Measurements from ENCODE around the gene CRTC1. TPM values are rescaled to one million over a fixed set of nuclear protein-coding genes. Genes with fewer than 3 reads are reported as not detected.

The CRTC1 gene
- total and polyA plus RNA-seq, 5 donors: 9.2 to 15.1 (median 12.9) TPM

DNA sequence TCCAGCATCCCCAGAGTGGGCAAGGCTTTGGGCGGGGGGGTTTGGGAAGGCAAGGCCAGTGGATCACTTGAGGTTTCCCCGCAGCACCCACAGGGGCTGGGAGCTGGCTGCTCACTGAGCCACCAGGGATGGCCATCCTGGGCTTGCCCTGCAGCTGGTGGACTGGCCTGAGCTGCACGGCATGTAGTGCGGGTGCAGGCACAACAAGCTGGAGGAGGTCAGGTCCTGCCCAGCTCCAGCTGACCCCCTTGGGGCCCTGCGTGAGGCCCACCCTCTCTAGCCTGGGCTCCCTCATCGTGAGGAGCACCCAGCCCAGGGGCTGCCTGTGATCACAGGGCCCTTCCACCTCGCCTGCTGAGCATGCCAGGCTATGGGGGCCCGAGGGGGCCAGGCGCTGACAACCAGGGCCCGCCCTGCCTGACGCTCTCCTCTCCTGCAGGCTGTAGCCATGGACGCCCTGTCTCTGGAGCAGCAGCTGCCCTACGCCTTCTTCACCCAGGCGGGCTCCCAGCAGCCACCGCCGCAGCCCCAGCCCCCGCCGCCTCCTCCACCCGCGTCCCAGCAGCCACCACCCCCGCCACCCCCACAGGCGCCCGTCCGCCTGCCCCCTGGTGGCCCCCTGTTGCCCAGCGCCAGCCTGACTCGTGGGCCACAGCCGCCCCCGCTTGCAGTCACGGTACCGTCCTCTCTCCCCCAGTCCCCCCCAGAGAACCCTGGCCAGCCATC is 84.7 kb downstream of the CRTC1 start:
- Histone ChIP-seq H3K27ac (ENCODE audit: low read length) (no peak overlapping the region), H3K9me3 (ENCODE audit: control insufficient read depth, low read length) (no peaks in the 10 kb centered on the region), H3K27me3 (ENCODE audit: control insufficient read depth, insufficient read depth) (no peaks in the 10 kb centered on the region), H3K4me3 (ENCODE audit: low read length) (no peak overlapping the region), H3K4me1 (ENCODE audit: control insufficient read depth, insufficient read depth, low read length) (no peaks in the 10 kb centered on the region)
- intact Hi-C loops (cut with DNase I): no loop called here
- ATAC-seq (peak; percentile 10 to 16), DNase-seq (peak; percentile 24 to 78 (median 59))
- WGBS: 61% methylated on average over 30 of the region's 30 CpGs

DNA sequence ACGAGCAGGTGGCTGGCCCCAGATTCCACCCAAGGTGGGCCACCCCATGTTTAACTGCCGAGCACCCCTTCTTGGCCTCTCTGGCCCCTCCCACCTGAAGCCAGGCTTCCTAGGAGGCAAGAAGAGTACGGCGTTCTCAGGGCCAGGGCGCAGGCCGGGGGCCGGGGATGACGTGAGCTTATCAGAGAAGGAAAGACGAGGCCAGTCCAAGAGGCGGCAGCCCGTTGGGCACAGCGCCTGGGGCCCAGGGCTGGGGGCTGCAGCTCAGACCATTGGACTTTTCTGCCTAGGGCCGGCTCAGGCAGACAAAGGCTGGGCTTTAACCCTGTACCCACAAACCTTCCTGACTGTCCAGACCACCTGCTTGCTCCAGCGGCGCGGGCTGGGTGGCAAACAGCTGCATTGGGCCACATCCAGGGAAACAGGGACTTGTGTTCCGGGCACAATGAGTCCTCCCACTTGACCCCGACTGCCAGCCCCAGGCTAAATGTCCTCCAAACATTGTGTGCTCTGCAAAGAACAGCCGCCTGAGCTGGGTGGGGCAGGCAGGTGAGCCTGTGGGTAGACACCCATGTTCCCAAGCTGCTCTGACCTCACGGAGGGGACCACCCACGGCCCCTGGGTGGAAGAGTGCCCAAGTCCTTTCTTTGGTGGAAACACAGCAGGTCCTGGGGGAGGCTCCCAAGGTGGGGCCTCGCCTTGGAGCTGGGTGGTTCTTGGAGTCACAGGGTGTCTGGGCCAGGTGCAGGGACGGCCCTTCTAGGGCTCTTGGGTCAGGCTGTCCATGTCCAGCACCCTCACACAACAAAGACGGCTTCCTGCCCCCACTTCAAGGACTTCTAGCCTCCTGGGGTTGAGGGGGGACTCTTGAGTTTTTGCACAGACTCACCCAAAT is 85.8 kb downstream of the CRTC1 start:
- 77% methylated on average over 24 of the region's 24 CpGs for WGBS
- no peaks in the 10 kb centered on the region for H3K4me1 ChIP-seq (ENCODE audit: control insufficient read depth, insufficient read depth, low read length)
- H3K27ac ChIP-seq (ENCODE audit: low read length): no peak overlapping the region
- intact Hi-C loops (cut with DNase I): no loop called here
- H3K27me3 ChIP-seq (ENCODE audit: control insufficient read depth, insufficient read depth): no peaks in the 10 kb centered on the region
- no peaks in the 10 kb centered on the region for H3K9me3 ChIP-seq (ENCODE audit: control insufficient read depth, low read length)
- ATAC-seq (peak; percentile 4 to 31), DNase-seq (peak; percentile 19 to 65 (median 60))
- H3K4me3 ChIP-seq (ENCODE audit: low read length): no peak overlapping the region

DNA sequence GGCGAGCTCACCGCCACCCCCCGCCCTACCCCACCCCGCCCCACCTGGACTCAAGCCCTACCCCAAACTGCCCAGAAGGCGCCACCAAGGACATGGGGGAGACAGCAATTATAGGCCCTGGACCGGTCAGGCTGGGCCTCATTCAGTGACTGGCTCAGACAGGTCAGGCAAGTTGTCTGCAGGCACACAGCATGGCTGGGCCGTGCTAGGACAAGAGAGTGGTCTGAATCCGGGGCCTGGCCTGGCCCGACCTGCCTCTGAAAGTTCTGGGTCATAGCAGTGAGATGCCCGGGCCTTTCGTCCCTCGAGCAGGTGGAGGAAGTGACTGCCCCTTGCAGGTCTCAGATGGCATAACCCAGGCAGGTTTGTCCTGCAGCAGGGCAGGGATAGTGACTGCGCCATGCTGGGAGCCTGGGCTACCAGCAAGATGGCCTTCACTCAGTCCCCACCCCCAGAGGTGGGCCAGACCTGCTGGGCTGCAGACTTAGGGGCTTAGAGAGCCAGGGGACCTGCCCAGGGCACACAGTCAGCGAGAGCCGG is 86.6 kb downstream of the CRTC1 start:
- DNase-seq (peak in 1 of 3 donors; percentile 33), ATAC-seq (no peak)
- Histone ChIP-seq H3K4me1 (ENCODE audit: control insufficient read depth, insufficient read depth, low read length) (no peaks in the 10 kb centered on the region), H3K9me3 (ENCODE audit: control insufficient read depth, low read length) (no peaks in the 10 kb centered on the region), H3K27ac (ENCODE audit: low read length) (no peak overlapping the region), H3K4me3 (ENCODE audit: low read length) (no peak overlapping the region), H3K27me3 (ENCODE audit: control insufficient read depth, insufficient read depth) (no peaks in the 10 kb centered on the region)
- intact Hi-C loops (cut with DNase I): no loop called here
- 95% methylated on average over 15 of the region's 15 CpGs for WGBS

DNA sequence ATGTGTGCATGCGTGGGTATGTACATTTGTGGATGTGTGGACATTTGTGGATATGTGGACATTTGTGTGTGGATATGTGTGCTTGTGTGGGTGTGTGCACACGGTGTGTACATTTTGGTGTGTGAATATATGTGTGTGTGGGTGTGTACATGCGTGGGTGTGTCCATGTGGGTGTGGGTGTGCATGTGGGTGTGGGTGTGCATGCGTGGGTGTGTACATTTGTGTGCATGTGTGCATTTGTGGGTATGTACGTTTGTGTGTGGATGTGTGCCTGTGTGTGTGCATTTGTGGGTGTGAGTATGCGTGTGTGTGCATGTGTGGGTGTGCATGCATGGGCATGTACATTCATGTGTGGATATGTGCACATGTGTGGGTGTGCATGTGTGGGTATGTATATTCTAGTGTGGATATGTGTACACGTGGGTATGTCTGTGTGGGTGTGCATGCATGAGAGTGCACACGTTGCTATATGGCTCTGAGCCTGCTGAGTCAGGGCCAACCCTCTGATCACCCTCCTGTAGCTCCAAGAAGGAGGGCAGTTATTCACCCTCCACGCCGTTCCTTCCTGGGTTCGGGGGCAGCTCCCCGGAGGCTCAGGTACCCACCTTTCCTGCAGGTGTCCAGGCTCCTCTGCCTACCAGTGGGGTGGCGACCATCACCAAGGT is 87.3 kb downstream of the CRTC1 start:
- H3K4me1 ChIP-seq (ENCODE audit: control insufficient read depth, insufficient read depth, low read length): no peaks in the 10 kb centered on the region
- intact Hi-C loops (cut with DNase I): no loop called here
- no peak overlapping the region for H3K4me3 ChIP-seq (ENCODE audit: low read length)
- 78% methylated on average over 13 of the region's 13 CpGs for WGBS
- no peaks in the 10 kb centered on the region for H3K9me3 ChIP-seq (ENCODE audit: control insufficient read depth, low read length)
- H3K27me3 ChIP-seq (ENCODE audit: control insufficient read depth, insufficient read depth): no peaks in the 10 kb centered on the region
- no peak for ATAC-seq
- H3K27ac ChIP-seq (ENCODE audit: low read length): no peak overlapping the region
- no peak for DNase-seq

DNA sequence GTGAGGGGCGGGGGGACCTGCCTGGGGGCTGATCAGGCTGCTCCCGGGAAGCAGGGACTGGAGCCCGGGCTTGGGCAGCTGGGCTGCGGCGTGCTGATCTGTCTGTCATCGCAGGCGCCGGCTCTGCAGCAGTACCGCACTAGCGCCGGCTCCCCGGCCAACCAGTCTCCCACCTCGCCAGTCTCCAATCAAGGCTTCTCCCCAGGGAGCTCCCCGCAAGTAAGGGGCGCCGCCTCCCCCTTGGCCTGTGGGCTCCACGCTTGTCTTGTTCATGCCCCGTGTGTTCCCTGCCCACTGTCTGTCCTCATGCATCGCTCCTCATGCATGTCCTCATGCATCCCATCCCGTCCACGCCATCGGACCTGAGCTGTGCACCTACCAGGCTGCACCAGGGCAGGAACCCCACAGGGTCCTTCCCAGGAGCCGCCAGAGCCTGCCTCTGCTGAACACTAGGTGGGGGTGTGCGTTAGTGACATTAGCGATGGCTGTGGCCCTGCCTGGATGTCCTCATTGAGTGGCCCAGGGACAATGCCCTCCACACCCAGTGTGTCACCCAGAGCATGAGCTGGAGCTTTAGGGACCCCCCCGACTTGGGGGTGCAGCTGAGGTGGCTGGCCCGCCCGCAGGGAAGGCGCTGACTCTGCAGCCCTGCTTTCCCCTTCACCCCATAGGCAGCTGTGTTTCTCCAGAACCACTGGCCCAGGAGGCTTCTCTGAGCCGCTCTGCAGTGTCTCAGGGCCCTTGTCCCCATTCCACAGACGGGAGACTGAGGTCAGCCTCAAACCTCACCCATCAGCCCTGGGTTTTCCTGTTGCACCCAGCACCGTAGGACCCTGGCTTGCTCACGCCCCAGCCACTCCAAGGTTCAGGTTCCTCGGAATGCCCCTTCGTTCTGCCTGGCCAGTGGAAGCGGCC is 88.1 kb downstream of the CRTC1 start:
- H3K4me1 ChIP-seq (ENCODE audit: control insufficient read depth, insufficient read depth, low read length): no peaks in the 10 kb centered on the region
- DNase-seq (peak in 1 of 3 donors; percentile 62), ATAC-seq (no peak)
- 87% methylated on average over 36 of the region's 36 CpGs for WGBS
- H3K4me3 ChIP-seq (ENCODE audit: low read length): no peak overlapping the region
- H3K27me3 ChIP-seq (ENCODE audit: control insufficient read depth, insufficient read depth): no peaks in the 10 kb centered on the region
- no peak overlapping the region for H3K27ac ChIP-seq (ENCODE audit: low read length)
- H3K9me3 ChIP-seq (ENCODE audit: control insufficient read depth, low read length): no peaks in the 10 kb centered on the region
- intact Hi-C loops (cut with DNase I): no loop called here

DNA sequence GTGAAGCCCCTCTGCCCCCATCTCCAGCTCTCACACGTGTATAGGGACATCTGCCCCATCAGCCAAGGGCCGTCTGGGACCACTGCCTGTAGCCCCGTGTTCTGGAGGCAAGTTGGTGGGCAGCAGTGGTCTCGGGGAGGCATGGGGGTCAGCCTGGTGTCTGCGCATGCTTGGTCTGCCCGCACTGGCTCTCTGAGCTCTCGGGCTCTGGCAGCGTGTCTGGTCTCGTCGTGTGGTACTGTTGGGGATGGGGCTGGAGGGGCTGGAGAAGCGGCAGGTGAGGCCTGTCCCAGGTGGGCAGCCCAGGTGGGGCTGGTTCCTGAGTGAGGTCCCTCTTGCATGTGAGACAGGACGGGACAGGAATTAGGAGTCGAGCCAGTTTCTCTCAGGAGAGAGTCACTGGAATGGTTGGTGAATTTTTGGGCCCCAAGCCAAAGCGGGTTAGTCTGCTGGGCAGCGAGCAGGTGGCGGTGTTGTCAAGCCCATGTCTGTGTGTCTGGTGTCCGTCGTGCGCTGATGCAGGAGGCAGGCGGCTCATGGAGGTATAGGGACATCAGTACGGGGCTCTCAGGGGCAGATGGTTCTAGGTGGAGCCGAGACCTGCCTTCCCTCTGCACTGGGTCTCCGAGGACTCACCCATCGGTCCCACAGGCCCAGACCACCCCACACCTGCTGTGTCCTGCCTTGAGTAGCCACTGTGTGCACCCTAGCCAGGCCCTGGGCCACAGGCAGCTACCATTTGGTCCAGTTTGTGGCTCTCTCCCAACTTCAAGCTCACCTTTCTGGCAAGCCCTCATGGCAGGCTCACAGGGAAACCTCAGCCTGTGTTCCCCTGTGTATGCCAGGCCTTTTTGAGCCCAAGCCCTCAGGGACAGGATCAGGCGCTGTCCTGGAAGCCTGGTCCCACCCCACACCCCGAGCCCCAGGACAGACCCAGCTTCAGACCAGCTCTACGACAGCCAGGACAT is 89.4 kb downstream of the CRTC1 start:
- Histone ChIP-seq H3K4me1 (ENCODE audit: control insufficient read depth, insufficient read depth, low read length) (no peaks in the 10 kb centered on the region), H3K27ac (ENCODE audit: low read length) (no peak overlapping the region), H3K9me3 (ENCODE audit: control insufficient read depth, low read length) (no peaks in the 10 kb centered on the region), H3K4me3 (ENCODE audit: low read length) (no peak overlapping the region), H3K27me3 (ENCODE audit: control insufficient read depth, insufficient read depth) (no peaks in the 10 kb centered on the region)
- 85% methylated on average over 27 of the region's 27 CpGs for WGBS
- intact Hi-C loops (cut with DNase I): no loop called here
- DNase-seq (no peak), ATAC-seq (no peak)

DNA sequence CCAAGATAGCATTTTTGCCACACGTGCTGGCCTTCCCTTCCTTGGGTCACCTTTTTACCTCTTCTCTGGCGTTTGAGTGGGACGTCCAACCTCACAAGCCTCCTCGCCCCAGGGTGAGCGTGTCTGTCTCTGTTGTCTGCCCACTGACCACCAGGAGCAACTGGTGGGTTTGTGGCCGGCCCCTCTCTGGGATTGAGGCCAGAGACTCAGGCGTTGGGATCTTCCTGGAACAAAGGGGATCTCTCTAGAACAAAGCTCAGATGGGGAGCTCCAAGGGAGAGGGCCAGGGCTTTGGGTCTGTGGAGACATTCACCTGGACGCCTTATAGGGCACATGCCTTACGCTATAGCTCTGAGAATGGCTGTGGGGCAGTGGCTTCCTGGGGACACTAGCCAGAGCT is 90.2 kb downstream of the CRTC1 start:
- Histone ChIP-seq H3K27me3 (ENCODE audit: control insufficient read depth, insufficient read depth) (no peaks in the 10 kb centered on the region), H3K4me3 (ENCODE audit: low read length) (no peak overlapping the region), H3K27ac (ENCODE audit: low read length) (no peak overlapping the region), H3K4me1 (ENCODE audit: control insufficient read depth, insufficient read depth, low read length) (no peaks in the 10 kb centered on the region), H3K9me3 (ENCODE audit: control insufficient read depth, low read length) (no peaks in the 10 kb centered on the region)
- intact Hi-C loops (cut with DNase I): no loop called here
- DNase-seq (no peak), ATAC-seq (no peak)
- WGBS: 85% methylated on average over 9 of the region's 9 CpGs

DNA sequence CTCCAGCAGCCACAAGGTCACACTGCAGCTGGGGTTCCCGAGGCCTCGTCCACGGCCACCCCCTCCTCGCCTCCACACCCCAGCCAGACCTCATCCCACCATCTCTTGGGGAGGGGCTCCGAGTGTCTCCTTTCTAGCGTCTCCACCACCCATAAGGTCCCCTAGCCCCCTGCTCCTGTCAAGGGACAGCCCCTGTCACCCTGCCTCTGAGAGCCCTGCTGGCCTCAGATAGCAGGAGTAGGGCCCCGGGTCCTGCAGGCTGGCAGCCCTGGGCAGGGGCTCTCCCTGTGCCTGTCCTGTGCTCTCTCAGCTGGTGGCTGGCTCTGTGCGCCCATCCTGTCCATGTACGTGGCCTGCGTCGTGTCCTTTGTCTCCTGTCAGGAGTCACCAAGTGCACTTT is 90.6 kb downstream of the CRTC1 start:
- Histone ChIP-seq H3K27me3 (ENCODE audit: control insufficient read depth, insufficient read depth) (no peaks in the 10 kb centered on the region), H3K9me3 (ENCODE audit: control insufficient read depth, low read length) (no peaks in the 10 kb centered on the region), H3K4me1 (ENCODE audit: control insufficient read depth, insufficient read depth, low read length) (no peaks in the 10 kb centered on the region), H3K27ac (ENCODE audit: low read length) (no peak overlapping the region), H3K4me3 (ENCODE audit: low read length) (no peak overlapping the region)
- 90% methylated on average over 11 of the region's 11 CpGs for WGBS
- DNase-seq (no peak), ATAC-seq (no peak)
- intact Hi-C loops (cut with DNase I): no loop called here

DNA sequence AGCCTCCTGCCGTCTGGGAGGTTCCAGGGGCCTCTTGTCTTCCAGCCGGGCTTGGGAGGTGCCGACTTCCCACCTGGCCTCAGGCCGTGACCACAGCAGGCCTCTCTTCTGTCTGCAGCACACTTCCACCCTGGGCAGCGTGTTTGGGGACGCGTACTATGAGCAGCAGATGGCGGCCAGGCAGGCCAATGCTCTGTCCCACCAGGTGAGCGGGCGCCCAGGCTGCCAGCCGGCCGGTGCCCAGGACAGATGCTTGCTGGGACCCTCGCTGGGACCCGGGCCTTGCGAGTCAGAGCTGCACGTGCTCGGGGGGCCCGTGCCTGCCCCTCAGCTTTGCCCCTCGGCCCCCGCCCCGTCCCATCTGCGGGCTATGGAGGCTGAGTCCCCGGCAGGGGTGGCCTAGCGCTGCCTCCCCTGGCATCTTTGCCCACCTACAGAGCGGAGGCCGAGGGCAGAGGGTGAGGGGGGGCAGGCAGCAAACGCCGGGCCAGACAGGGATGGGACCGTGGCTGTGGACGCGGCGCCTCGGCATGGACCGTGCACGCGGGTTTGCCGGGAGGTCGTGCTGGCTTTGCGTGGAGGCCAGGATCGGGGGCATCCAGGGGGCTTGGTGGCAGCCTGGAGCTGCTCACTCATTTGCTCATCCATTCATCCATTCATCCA is 91.4 kb downstream of the CRTC1 start:
- no peaks in the 10 kb centered on the region for H3K27me3 ChIP-seq (ENCODE audit: control insufficient read depth, insufficient read depth)
- no peaks in the 10 kb centered on the region for H3K9me3 ChIP-seq (ENCODE audit: control insufficient read depth, low read length)
- no peak overlapping the region for H3K4me3 ChIP-seq (ENCODE audit: low read length)
- DNase-seq: peak in 2 of 3 donors; percentile 51 to 61
- H3K27ac ChIP-seq (ENCODE audit: low read length): no peak overlapping the region
- intact Hi-C loops (cut with DNase I): no loop called here
- no peaks in the 10 kb centered on the region for H3K4me1 ChIP-seq (ENCODE audit: control insufficient read depth, insufficient read depth, low read length)
- 95% methylated on average over 40 of the region's 40 CpGs for WGBS
- no peak for ATAC-seq

Data from right cardiac atrium (tissue), 5 donors.